ENCODE measurements around the gene GATAD2B.

GATAD2B gene

GRCh38 chr1:153774780-153775457 is 147.9 kb downstream of the GATAD2B start, which contains the start of gene SLC27A3:
Gene SLC27A3 (plus strand): TSS chr1:153775407. CDS start chr1:153775498, 91 bp downstream.
- H3K27ac ChIP-seq: no peak within 1 kb of the TSS
- peak within 1 kb of the TSS; percentile 82 for H3K4me2 ChIP-seq
- H3K36me3 ChIP-seq (ENCODE audit: insufficient read depth): no peaks in the 10 kb centered on the region

GRCh38 chr1:153774026-153774595 is 148.7 kb downstream of the GATAD2B start:
- Histone ChIP-seq H3K36me3 (ENCODE audit: insufficient read depth) (no peaks in the 10 kb centered on the region), H3K4me3 (IDR thresholded peaks at IDR 0.05; ENCODE audit: insufficient read depth, low read depth, low read length) (no peak overlapping the region), H3K27ac (no peak overlapping the region), H3K27me3 (ENCODE audit: insufficient read depth, low read depth) (peaks cover 27% of the 10 kb centered on the region), H3K4me1 (ENCODE audit: low read depth, poor library complexity, severe bottlenecking) (peaks cover 4% of the 10 kb centered on the region), H3K9ac (no peak overlapping the region), H3K4me2 (no peak overlapping the region), H2AFZ (ENCODE audit: low read depth) (no peak overlapping the region), H3K79me2 (ENCODE audit: insufficient read depth, low read depth) (no peaks in the 10 kb centered on the region), H4K20me1 (ENCODE audit: insufficient read depth) (no peaks in the 10 kb centered on the region)
- no peak for TF ChIP-seq CTCF (conservative IDR thresholded peaks at IDR 0.05; ENCODE audit: low read depth, low read length)

More at GRCh38 chr1:153774780-153775457, 147.9 kb downstream of the GATAD2B start, which contains the start of gene SLC27A3:
- H3K79me2 ChIP-seq (ENCODE audit: insufficient read depth, low read depth): no peaks in the 10 kb centered on the region
- peak within 1 kb of the TSS; percentile 82 for H2AFZ ChIP-seq (ENCODE audit: low read depth)
- peak within 1 kb of the TSS; percentile 96 for H3K4me3 ChIP-seq (IDR thresholded peaks at IDR 0.05; ENCODE audit: insufficient read depth, low read depth, low read length)
- TF ChIP-seq CTCF (conservative IDR thresholded peaks at IDR 0.05; ENCODE audit: low read depth, low read length): no peak
- peaks cover 27% of the 10 kb centered on the region for H3K27me3 ChIP-seq (ENCODE audit: insufficient read depth, low read depth)
- peaks cover 4% of the 10 kb centered on the region for H3K4me1 ChIP-seq (ENCODE audit: low read depth, poor library complexity, severe bottlenecking)
- no peaks in the 10 kb centered on the region for H4K20me1 ChIP-seq (ENCODE audit: insufficient read depth)
- H3K9ac ChIP-seq: no peak within 1 kb of the TSS; the same call in 1 of the 2 replicates

GRCh38 chr1:153773096-153773921 is 149.5 kb downstream of the GATAD2B start:
- Histone ChIP-seq H3K79me2 (ENCODE audit: insufficient read depth, low read depth) (no peaks in the 10 kb centered on the region), H3K27me3 (ENCODE audit: insufficient read depth, low read depth) (peaks cover 27% of the 10 kb centered on the region), H3K4me3 (IDR thresholded peaks at IDR 0.05; ENCODE audit: insufficient read depth, low read depth, low read length) (no peak overlapping the region), H3K27ac (no peak overlapping the region), H2AFZ (ENCODE audit: low read depth) (no peak overlapping the region), H3K4me1 (ENCODE audit: low read depth, poor library complexity, severe bottlenecking) (peaks cover 4% of the 10 kb centered on the region), H4K20me1 (ENCODE audit: insufficient read depth) (no peaks in the 10 kb centered on the region), H3K4me2 (no peak overlapping the region), H3K9ac (no peak overlapping the region), H3K36me3 (ENCODE audit: insufficient read depth) (no peaks in the 10 kb centered on the region)
- TF ChIP-seq CTCF (conservative IDR thresholded peaks at IDR 0.05; ENCODE audit: low read depth, low read length): no peak

- Histone ChIP-seq H3K4me3 (IDR thresholded peaks at IDR 0.05; ENCODE audit: insufficient read depth, low read depth, low read length) (no peak overlapping the region), H3K79me2 (ENCODE audit: insufficient read depth, low read depth) (no peaks in the 10 kb centered on the region), H2AFZ (ENCODE audit: low read depth) (no peak overlapping the region), H3K4me1 (ENCODE audit: low read depth, poor library complexity, severe bottlenecking) (peaks cover 4% of the 10 kb centered on the region), H3K4me2 (no peak overlapping the region), H3K9ac (no peak overlapping the region), H3K27ac (no peak overlapping the region), H3K36me3 (ENCODE audit: insufficient read depth) (no peaks in the 10 kb centered on the region), H4K20me1 (ENCODE audit: insufficient read depth) (no peaks in the 10 kb centered on the region), H3K27me3 (ENCODE audit: insufficient read depth, low read depth) (peaks cover 22% of the 10 kb centered on the region)
- peak; percentile 50 for TF ChIP-seq CTCF (conservative IDR thresholded peaks at IDR 0.05; ENCODE audit: low read depth, low read length)
These were observed 150.8 kb downstream of the GATAD2B start for GRCh38 chr1:153771841-153772593.
